NT2/D1 (cell line): Measurements from ENCODE around the gene AMN.

Experiments used
- SUZ12 ChIP-seq: IDR thresholded peaks from 2 replicates; pipeline ENCODE4 v1.6.1; 2011; ENCODE audit not compliant: insufficient read length, insufficient read depth; ENCODE audit errors: extremely low read depth
- YY1 ChIP-seq: IDR thresholded peaks from 2 replicates; pipeline ENCODE4 v1.6.1; 2011; ENCODE audit not compliant: insufficient read length, insufficient read depth
- ZNF274 ChIP-seq: IDR thresholded peaks from 2 replicates; pipeline ENCODE4 v1.6.1; 2011; ENCODE audit warnings: mild to moderate bottlenecking, low read depth, low read length

DNA sequence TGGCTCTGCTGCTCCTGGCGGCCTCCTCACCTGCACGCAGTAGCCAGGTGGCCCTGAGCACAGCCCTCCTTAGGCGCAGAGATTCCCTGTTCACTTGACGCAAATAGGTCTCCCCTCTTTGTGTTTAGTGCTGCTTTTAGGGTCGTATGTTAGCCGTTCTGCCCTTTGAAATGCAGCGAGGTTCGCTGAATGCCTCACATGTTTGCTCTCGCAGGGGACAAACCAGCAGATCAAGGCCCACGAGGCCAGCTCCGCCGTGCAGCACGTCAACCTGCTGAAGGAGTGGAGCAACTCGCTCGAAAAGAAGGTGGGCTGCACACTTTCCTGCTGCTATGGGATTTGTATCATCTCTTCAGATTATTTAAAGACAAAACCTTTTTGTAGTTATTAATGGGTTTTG lies 31.4 kb upstream of the AMN start:
- no peak for TF ChIP-seq YY1
- TF ChIP-seq SUZ12 = no peak
- no peak for TF ChIP-seq ZNF274
